Left lung (tissue), 10 donors: Measurements from ENCODE around the gene DENND2D. TPM values are rescaled to one million over a fixed set of nuclear protein-coding genes. Genes with fewer than 3 reads are reported as not detected.

Experiments
- ATAC-seq: fragments of 200-7000 bp; cut with Tn5 transposase; one replicate; pipeline ENCODE4 v1.9.1; 2020; ENCODE audit warnings: moderate library complexity
- DNase-seq, 4 donors: peaks; one replicate each; pipeline ENCODE4 v3.0.0-alpha.2; 2013 to 2020
- H3K27ac ChIP-seq, 2 donors: fragments of 200-600 bp; sonication (generic) in 1 of 2; one replicate each; pipeline versions ENCODE4 v1.5.0 to v1.8.0; 2020 to 2021
- H3K27me3 ChIP-seq, 2 donors: fragments of 200-600 bp; sonication (generic) in 1 of 2; one replicate each; pipeline versions ENCODE4 v1.5.0 to v1.8.0; 2020 to 2021
- H3K36me3 ChIP-seq, 2 donors: fragments of 200-600 bp; sonication (generic) in 1 of 2; one replicate each; pipeline versions ENCODE4 v1.5.0 to v1.8.0; 2020 to 2021
- H3K4me1 ChIP-seq, 2 donors: fragments of 200-600 bp; one replicate each; pipeline ENCODE4 v1.8.0; 2021
- H3K4me3 ChIP-seq, 2 donors: fragments of 200-600 bp; sonication (generic) in 1 of 2; one replicate each; pipeline versions ENCODE4 v1.5.0 to v1.8.0; 2020 to 2021; ENCODE audit warnings: mild to moderate bottlenecking in 1 of 2
- H3K9me3 ChIP-seq, 2 donors: fragments of 200-600 bp; sonication (generic) in 1 of 2; one replicate each; pipeline versions ENCODE4 v1.5.0 to v1.8.0; 2020 to 2021
- intact Hi-C, 2 donors: fragments of 100-400 bp; cut with DNase I; formaldehyde crosslinking; loops; one replicate each; pipeline versions ENCODE4 v1.11.2 to v1.14.2; 2022
- polyA plus RNA-seq, 6 donors: library from polyadenylated mRNA; unstranded; fragments of 120-200 nt; gene quantifications; one replicate each; pipeline ENCODE4 v1.2.1, GENCODE V29; 2013; ENCODE audit not compliant: insufficient read length in 6 of 6
- total RNA-seq, 2 donors: library from RNA; stranded (reverse); fragmentation: NEBNext Ultra II Directional; extraction: Animal tissue kit (Norgen Biotek cat#: 25700); gene quantifications; one replicate each; pipeline ENCODE4 v1.2.1, GENCODE V29; 2021
- TF ChIP-seq, protein P1 (sequence below), 2 donors: fragments of 200-600 bp; sonication (generic) in 1 of 2; IDR thresholded peaks; one replicate each; pipeline versions ENCODE4 v1.5.0 to v1.8.0; 2021; ENCODE audit warnings: antibody characterized with exemption in 2 of 2
- donor health status: DM: no; HTN: yes; CAD: no.
- donor health status: DM: no; HTN: no; CAD: no.

The DENND2D gene
- total and polyA plus RNA-seq, 8 donors = 19.5 to 78.8 (median 25.5) TPM

DNA sequence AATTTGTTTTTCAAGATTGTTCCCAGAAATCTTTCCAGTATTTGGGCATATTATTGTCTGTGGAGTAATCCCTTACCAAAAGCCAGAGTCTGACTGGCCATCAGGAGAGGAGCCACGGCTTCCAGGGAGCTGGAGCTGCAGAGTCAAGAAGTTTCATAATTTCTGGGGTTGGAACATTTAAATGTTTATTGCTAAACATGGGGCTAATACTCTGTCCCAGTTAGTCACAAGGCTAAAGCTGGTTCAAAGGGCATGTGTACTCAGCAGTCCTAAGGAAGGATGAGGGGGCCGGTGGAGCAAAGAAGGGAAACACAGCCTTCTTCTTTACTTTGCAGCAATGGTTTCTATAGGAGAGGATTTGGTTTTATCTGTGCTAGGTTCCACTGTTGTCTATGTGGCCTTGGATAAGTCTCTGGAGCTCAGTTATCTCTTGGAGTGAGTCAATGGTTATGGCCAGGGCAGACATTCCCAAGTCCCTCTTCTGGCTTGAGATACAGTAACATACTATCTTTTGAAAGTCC lies 9.5 kb downstream of the DENND2D start:
- H3K4me1 ChIP-seq = peaks cover 37 to 61% of the 10 kb centered on the region in 2 donors
- peak in 2 of 4 donors; percentile 36 to 63 for DNase-seq

DNA sequence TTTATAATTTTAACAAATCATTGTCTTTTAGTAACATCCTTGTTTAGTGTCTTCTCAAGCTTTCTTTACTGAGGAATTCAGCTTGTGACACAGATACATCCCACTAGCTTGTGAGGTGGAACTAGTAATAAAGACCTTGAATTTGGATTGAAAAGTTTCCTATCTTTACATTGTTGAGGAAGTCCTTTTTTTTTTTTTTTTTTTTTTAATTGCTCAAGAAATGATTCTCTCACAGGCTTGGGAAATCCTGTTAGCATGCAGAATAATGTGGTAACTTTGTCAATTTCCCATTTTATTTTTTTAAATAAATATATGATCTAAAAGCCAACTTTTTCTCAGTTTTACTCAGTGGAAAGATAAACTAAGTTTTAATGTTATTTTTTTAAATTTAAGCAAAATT lies 15.8 kb downstream of the DENND2D start:
- peak overlapping the region in 1 of 2 donors; percentile 47 for H3K27ac ChIP-seq
- no peak overlapping the region for H3K4me3 ChIP-seq
- H3K27me3 ChIP-seq = no peaks in the 10 kb centered on the region
- intact Hi-C loops = no loop called here
- H3K4me1 ChIP-seq = peaks cover 0 to 25% of the 10 kb centered on the region in 2 donors
- H3K9me3 ChIP-seq = no peaks in the 10 kb centered on the region
- DNase-seq (no peak), ATAC-seq (no peak)
- TF ChIP-seq, protein P1, sequence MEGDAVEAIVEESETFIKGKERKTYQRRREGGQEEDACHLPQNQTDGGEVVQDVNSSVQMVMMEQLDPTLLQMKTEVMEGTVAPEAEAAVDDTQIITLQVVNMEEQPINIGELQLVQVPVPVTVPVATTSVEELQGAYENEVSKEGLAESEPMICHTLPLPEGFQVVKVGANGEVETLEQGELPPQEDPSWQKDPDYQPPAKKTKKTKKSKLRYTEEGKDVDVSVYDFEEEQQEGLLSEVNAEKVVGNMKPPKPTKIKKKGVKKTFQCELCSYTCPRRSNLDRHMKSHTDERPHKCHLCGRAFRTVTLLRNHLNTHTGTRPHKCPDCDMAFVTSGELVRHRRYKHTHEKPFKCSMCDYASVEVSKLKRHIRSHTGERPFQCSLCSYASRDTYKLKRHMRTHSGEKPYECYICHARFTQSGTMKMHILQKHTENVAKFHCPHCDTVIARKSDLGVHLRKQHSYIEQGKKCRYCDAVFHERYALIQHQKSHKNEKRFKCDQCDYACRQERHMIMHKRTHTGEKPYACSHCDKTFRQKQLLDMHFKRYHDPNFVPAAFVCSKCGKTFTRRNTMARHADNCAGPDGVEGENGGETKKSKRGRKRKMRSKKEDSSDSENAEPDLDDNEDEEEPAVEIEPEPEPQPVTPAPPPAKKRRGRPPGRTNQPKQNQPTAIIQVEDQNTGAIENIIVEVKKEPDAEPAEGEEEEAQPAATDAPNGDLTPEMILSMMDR (IDR thresholded peaks at IDR 0.05) = no peak
- peaks cover 0 to 81% of the 10 kb centered on the region in 2 donors for H3K36me3 ChIP-seq

More for the DNA sequence above, 9.5 kb downstream of the DENND2D start:
- H3K4me3 ChIP-seq = no peak overlapping the region
- peak; percentile 65 for ATAC-seq
- TF ChIP-seq, protein P1 (IDR thresholded peaks at IDR 0.05) = no peak
- peak overlapping the region; percentile 70 to 91 for H3K27ac ChIP-seq
- peaks cover 0 to 88% of the 10 kb centered on the region in 2 donors for H3K36me3 ChIP-seq
- H3K9me3 ChIP-seq = no peaks in the 10 kb centered on the region
- H3K27me3 ChIP-seq = no peaks in the 10 kb centered on the region
- intact Hi-C loops = no loop called here

DNA sequence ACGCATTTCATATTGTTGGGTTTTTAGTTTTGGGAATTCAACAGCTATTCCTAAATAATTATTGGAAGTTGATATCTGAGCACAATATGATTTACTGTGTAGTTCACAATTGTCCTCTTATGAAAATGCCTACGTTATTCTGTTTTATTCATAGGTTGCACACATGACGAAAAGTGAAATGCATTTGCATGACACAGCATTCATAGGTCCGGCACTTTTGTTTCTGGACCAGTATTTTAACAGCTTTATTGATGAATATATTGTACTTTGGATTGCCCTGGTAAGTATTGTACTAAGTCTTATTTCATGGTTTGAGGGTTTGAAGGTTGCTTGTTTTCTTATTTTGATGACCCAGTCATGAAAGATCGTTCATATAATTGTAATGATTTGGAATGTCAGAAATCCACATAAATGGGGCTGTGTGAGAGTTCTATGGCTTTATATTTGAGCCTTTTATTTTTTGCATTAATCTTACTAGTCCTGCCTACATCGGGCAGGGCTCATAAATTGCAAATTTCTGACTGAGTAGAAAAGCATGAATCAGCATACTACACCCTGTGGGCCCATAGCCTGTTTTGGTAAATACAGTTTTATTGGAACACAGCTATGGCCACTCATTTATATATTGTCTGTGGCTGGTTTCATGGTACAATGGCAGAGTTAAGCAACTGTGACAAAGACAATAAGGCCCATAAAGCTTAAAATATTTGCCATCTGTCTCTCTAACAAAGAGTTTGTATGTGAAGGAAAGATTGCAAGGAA lies 17.0 kb downstream of the DENND2D start:
- ATAC-seq (no peak), DNase-seq (no peak)
- peaks cover 0 to 25% of the 10 kb centered on the region in 2 donors for H3K4me1 ChIP-seq
- no peak overlapping the region for H3K27ac ChIP-seq
- no peak overlapping the region for H3K4me3 ChIP-seq
- H3K9me3 ChIP-seq = no peaks in the 10 kb centered on the region
- TF ChIP-seq, protein P1 (IDR thresholded peaks at IDR 0.05) = no peak
- no peaks in the 10 kb centered on the region for H3K27me3 ChIP-seq
- H3K36me3 ChIP-seq = peaks cover 0 to 80% of the 10 kb centered on the region in 2 donors
- intact Hi-C loops = no loop called here

DNA sequence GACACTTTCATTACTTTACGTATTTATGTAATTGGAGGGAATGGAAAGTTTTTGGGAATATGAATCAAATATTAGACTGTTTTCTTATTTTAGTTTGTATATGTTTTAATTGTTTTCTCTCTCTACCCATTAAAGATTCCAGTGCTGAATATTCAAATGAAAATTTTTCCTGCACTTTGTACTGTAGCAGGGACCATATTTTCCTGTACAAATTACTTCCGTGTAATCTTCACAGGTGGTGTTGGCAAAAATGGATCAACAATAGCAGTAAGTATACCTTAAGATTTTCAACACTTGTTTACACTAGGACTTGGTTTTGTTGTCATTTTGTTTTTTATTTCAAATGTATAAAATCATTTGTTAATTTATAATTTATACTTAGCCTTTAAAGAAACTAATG lies 18.4 kb downstream of the DENND2D start:
- TF ChIP-seq, protein P1 (IDR thresholded peaks at IDR 0.05) = no peak
- Histone ChIP-seq H3K36me3 (peaks cover 0 to 80% of the 10 kb centered on the region in 2 donors), H3K4me1 (peaks cover 0 to 25% of the 10 kb centered on the region in 2 donors), H3K9me3 (no peaks in the 10 kb centered on the region), H3K4me3 (no peak overlapping the region), H3K27me3 (no peaks in the 10 kb centered on the region), H3K27ac (no peak overlapping the region)
- ATAC-seq (no peak), DNase-seq (no peak)
- intact Hi-C loops = no loop called here

DNA sequence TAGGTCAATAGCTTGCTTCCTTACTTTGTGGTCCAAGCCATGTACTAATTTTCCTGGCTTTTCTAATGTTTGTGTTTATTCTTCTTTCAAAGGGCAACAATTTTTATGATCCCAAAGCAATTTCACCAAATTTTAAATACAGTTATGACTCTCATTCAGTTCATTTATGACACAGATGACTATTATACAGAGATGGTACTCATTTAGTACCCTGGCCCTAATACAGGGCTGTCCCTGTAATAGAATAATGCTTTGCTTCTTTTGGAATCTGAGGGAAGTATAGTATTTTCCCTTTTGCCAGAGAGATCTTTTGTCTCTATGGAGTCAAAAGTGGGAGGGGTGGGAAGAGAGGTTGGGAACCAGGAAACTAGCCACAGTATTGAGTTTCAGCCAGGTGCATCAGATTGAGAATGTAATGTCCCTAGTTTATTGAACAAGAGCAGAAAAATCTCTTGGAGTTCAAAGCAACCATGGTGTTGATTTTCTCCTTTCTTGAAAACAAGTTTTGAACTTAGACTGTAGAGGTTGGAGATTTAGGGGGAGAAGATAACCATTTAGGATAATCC lies 20.4 kb downstream of the DENND2D start:
- TF ChIP-seq, protein P1 (IDR thresholded peaks at IDR 0.05) = no peak
- Histone ChIP-seq H3K27me3 (no peaks in the 10 kb centered on the region), H3K4me3 (no peak overlapping the region), H3K4me1 (peaks cover 0 to 17% of the 10 kb centered on the region in 2 donors), H3K9me3 (no peaks in the 10 kb centered on the region), H3K27ac (no peak overlapping the region), H3K36me3 (peaks cover 0 to 73% of the 10 kb centered on the region in 2 donors)
- ATAC-seq = no peak
- intact Hi-C loops = no loop called here
- DNase-seq = no peak
